KMS-11 (cell line): Measurements from ENCODE around the gene COL23A1.

Experiments
- H2AFZ ChIP-seq: fragments of 200-600 bp; sonication (generic); 2 replicates; pipeline ENCODE4 v1.6.1; 2016; ENCODE audit warnings: antibody characterized with exemption, mixed run types, low read depth
- H3K27ac ChIP-seq: fragments of 200-600 bp; sonication (generic); 2 replicates; pipeline ENCODE4 v1.6.1; 2016; ENCODE audit warnings: mild to moderate bottlenecking, mixed run types
- H3K27me3 ChIP-seq: fragments of 200-600 bp; sonication (generic); 2 replicates; pipeline ENCODE4 v1.6.1; 2017; ENCODE audit warnings: mild to moderate bottlenecking, low read depth, mixed run types, moderate library complexity; ENCODE audit not compliant: insufficient read depth
- H3K36me3 ChIP-seq: fragments of 200-600 bp; sonication (generic); 2 replicates; pipeline ENCODE4 v1.6.1; 2017; ENCODE audit warnings: mild to moderate bottlenecking, mixed run types; ENCODE audit not compliant: insufficient read depth
- H3K4me1 ChIP-seq: fragments of 200-600 bp; sonication (generic); 2 replicates; pipeline ENCODE4 v1.6.1; 2016; ENCODE audit warnings: mild to moderate bottlenecking, low read depth, mixed run types; ENCODE audit not compliant: poor library complexity, severe bottlenecking
- H3K4me2 ChIP-seq: fragments of 200-600 bp; sonication (generic); 2 replicates; pipeline ENCODE4 v1.7.0; 2016; ENCODE audit warnings: mild to moderate bottlenecking, mixed run types
- H3K4me3 ChIP-seq: fragments of 200-600 bp; sonication (generic); IDR thresholded peaks from 2 replicates; pipeline ENCODE4 v1.6.1; 2017; ENCODE audit warnings: low read depth, low read length, mixed read lengths; ENCODE audit not compliant: insufficient read depth
- H3K79me2 ChIP-seq: fragments of 200-600 bp; sonication (generic); 2 replicates; pipeline ENCODE4 v1.6.1; 2016; ENCODE audit warnings: low read depth, mixed run types; ENCODE audit not compliant: insufficient read depth
- H3K9ac ChIP-seq: fragments of 200-600 bp; sonication (generic); 2 replicates; pipeline ENCODE4 v1.6.1; 2016; ENCODE audit warnings: mild to moderate bottlenecking, mixed run types
- H4K20me1 ChIP-seq: fragments of 200-600 bp; sonication (generic); 2 replicates; pipeline ENCODE4 v1.6.1; 2016; ENCODE audit warnings: mild to moderate bottlenecking, mixed run types; ENCODE audit not compliant: insufficient read depth
- CTCF ChIP-seq: fragments of 200-600 bp; sonication (generic); conservative IDR thresholded peaks from 2 replicates; pipeline ENCODE4 v1.6.1; 2017; ENCODE audit warnings: low read depth, mild to moderate bottlenecking, antibody characterized with exemption, low read length, moderate library complexity, mixed read lengths

COL23A1 gene

GRCh38 chr5:178332210-178332641, 258.0 kb downstream of the COL23A1 start:
- Histone ChIP-seq H3K4me2 (no peak overlapping the region), H3K9ac (no peak overlapping the region), H3K4me1 (no peaks in the 10 kb centered on the region), H3K36me3 (no peaks in the 10 kb centered on the region), H3K4me3 (no peak overlapping the region), H3K27me3 (peaks cover 4% of the 10 kb centered on the region; the same call in 1 of the 2 replicates), H2AFZ (no peak overlapping the region), H4K20me1 (no peaks in the 10 kb centered on the region), H3K79me2 (no peaks in the 10 kb centered on the region), H3K27ac (no peak overlapping the region)
- no peak for TF ChIP-seq CTCF

GRCh38 chr5:178331491-178331996, 258.6 kb downstream of the COL23A1 start:
- Histone ChIP-seq H3K36me3 (no peaks in the 10 kb centered on the region), H3K4me2 (no peak overlapping the region), H3K9ac (no peak overlapping the region), H4K20me1 (no peaks in the 10 kb centered on the region), H3K4me3 (no peak overlapping the region), H3K27ac (no peak overlapping the region), H3K79me2 (no peaks in the 10 kb centered on the region), H3K27me3 (peaks cover 5% of the 10 kb centered on the region; the same call in 1 of the 2 replicates), H2AFZ (no peak overlapping the region), H3K4me1 (no peaks in the 10 kb centered on the region)
- no peak for TF ChIP-seq CTCF

GRCh38 chr5:178330791-178331404, 259.3 kb downstream of the COL23A1 start:
- Histone ChIP-seq H3K4me1 (no peaks in the 10 kb centered on the region), H3K9ac (no peak overlapping the region), H3K79me2 (no peaks in the 10 kb centered on the region), H3K36me3 (no peaks in the 10 kb centered on the region), H3K27me3 (peaks cover 3% of the 10 kb centered on the region; the same call in 1 of the 2 replicates), H2AFZ (no peak overlapping the region), H3K4me2 (no peak overlapping the region), H3K4me3 (no peak overlapping the region), H3K27ac (no peak overlapping the region), H4K20me1 (no peaks in the 10 kb centered on the region)
- TF ChIP-seq CTCF: no peak

- Histone ChIP-seq H2AFZ (no peak overlapping the region), H3K4me1 (no peaks in the 10 kb centered on the region), H4K20me1 (no peaks in the 10 kb centered on the region), H3K9ac (no peak overlapping the region), H3K36me3 (no peaks in the 10 kb centered on the region), H3K27ac (no peak overlapping the region), H3K79me2 (no peaks in the 10 kb centered on the region), H3K4me3 (no peak overlapping the region), H3K27me3 (peaks cover 3% of the 10 kb centered on the region; the same call in 1 of the 2 replicates), H3K4me2 (no peak overlapping the region)
- TF ChIP-seq CTCF: no peak
These were observed 261.1 kb downstream of the COL23A1 start for GRCh38 chr5:178328826-178329730.
